Upper lobe of left lung (tissue), 4 donors: Measurements from ENCODE around the gene ZNF32.

Experiments
- CTCF ChIP-seq, 6 experiments: fragments of 450-650 bp in 4 of 6; fragments of 200-600 bp in 2 of 6; sonication (generic) in 2 of 6; IDR thresholded peaks; one replicate each; pipeline ENCODE4 v1.5.1; 2016 to 2019; ENCODE audit warnings: antibody characterized with exemption in 6 of 6
- EP300 ChIP-seq, 4 donors: sonication (generic); formaldehyde crosslinking; IDR thresholded peaks; one replicate each; pipeline ENCODE4 v1.5.1; 2017; ENCODE audit warnings: antibody characterized with exemption in 4 of 4, control low read depth in 2 of 4
- POLR2A ChIP-seq, 4 donors: fragments of 450-650 bp; IDR thresholded peaks; one replicate each; pipeline ENCODE4 v1.5.1; 2016 to 2017; ENCODE audit warnings: antibody characterized with exemption in 4 of 4, mild to moderate bottlenecking in 2 of 4
- POLR2AphosphoS5 ChIP-seq, 2 donors: sonication (generic); formaldehyde crosslinking; IDR thresholded peaks; one replicate each; pipeline ENCODE4 v1.5.1; 2017; ENCODE audit warnings: antibody characterized with exemption in 2 of 2

GRCh38 chr10:43681721-43682120 is 33.0 kb upstream of the ZNF32 start:
- no peak for TF ChIP-seq EP300 (IDR thresholded peaks at IDR 0.05)
- TF ChIP-seq POLR2A (IDR thresholded peaks at IDR 0.05) = no peak
- TF ChIP-seq CTCF (IDR thresholded peaks at IDR 0.05) = no peak
- TF ChIP-seq POLR2AphosphoS5 (IDR thresholded peaks at IDR 0.05) = no peak
